ENCODE measurements around the gene OSBP.

OSBP gene

GRCh38 chr11:59607703-59608454, 7.7 kb downstream of the OSBP start:
- no peak for ATAC-seq

GRCh38 chr11:59602432-59602831, 13.1 kb downstream of the OSBP start:
- ATAC-seq, result no peak

- no peak for ATAC-seq
Observed at GRCh38 chr11:59601788-59602187, 13.8 kb downstream of the OSBP start.

GRCh38 chr11:59600636-59601035, 14.9 kb downstream of the OSBP start:
- ATAC-seq, result no peak

- ATAC-seq, result no peak
Observed at GRCh38 chr11:59600234-59600633, 15.3 kb downstream of the OSBP start.

- ATAC-seq, result no peak
Observed at GRCh38 chr11:59598961-59599360, 16.6 kb downstream of the OSBP start.

GRCh38 chr11:59584294-59584693, 31.3 kb downstream of the OSBP start:
- no peak for ATAC-seq

- ATAC-seq, result no peak
Observed at GRCh38 chr11:59582006-59582405, 33.6 kb downstream of the OSBP start.

- no peak for ATAC-seq
Observed at GRCh38 chr11:59578369-59578768, 37.2 kb downstream of the OSBP start.

GRCh38 chr11:59575505-59575904, 40.1 kb downstream of the OSBP start:
- no peak for ATAC-seq

GRCh38 chr11:59574932-59575502, 40.6 kb downstream of the OSBP start:
- no peak for ATAC-seq

GRCh38 chr11:59574467-59574866, 41.1 kb downstream of the OSBP start:
- no peak for ATAC-seq

- ATAC-seq, result no peak
Observed at GRCh38 chr11:59573216-59573615, 42.4 kb downstream of the OSBP start.

GRCh38 chr11:59572091-59572490, 43.5 kb downstream of the OSBP start:
- ATAC-seq, result no peak

GRCh38 chr11:59562292-59562691, 53.3 kb downstream of the OSBP start:
- ATAC-seq, result no peak

GRCh38 chr11:59560702-59561473, 54.7 kb downstream of the OSBP start:
- ATAC-seq, result peak; percentile 39 to 44

- peak; percentile 34 to 38 for ATAC-seq
Observed at GRCh38 chr11:59560290-59560701, 55.3 kb downstream of the OSBP start.

- no peak for ATAC-seq
Observed at GRCh38 chr11:59559886-59560285, 55.7 kb downstream of the OSBP start.

GRCh38 chr11:59558270-59558643, 57.3 kb downstream of the OSBP start:
- no peak for ATAC-seq

- peak; percentile 5 to 12 for ATAC-seq
Observed at GRCh38 chr11:59556917-59557348, 58.6 kb downstream of the OSBP start.

GRCh38 chr11:59556115-59556916, 59.3 kb downstream of the OSBP start:
- ATAC-seq, result peak; percentile 25 to 47

- ATAC-seq, result no peak
Observed at GRCh38 chr11:59555601-59556114, 59.9 kb downstream of the OSBP start.

GRCh38 chr11:59553323-59553722, 62.3 kb downstream of the OSBP start:
- ATAC-seq, result no peak

All from activated CD4-positive, CD25-positive, alpha-beta regulatory T cell treated with anti-CD3 and anti-CD28 coated beads, Interleukin-2, amount 50 U/mL, for 24 hours (primary cell).